GM23338 (cell line): ENCODE results near the gene TPR. TPM values are rescaled to one million over a fixed set of nuclear protein-coding genes. Genes with fewer than 3 reads are reported as not detected.

Experiments
- ATAC-seq: fragments of 200-7000 bp; cut with Tn5 transposase; 3 replicates; pipeline ENCODE4 v1.9.1; 2020
- DNase-seq: peaks from one replicate; pipeline ENCODE4 v3.0.0-alpha.2; 2015; ENCODE audit warnings: low spot score
- H2AFZ ChIP-seq: fragments of 200-600 bp; sonication (generic); 2 replicates; pipeline ENCODE4 v1.8.0; 2016; ENCODE audit warnings: antibody characterized with exemption, mild to moderate bottlenecking, moderate library complexity
- H3F3A ChIP-seq: fragments of 200-600 bp; sonication (generic); replicated peaks from 2 replicates; pipeline ENCODE4 v1.8.0; 2017; ENCODE audit warnings: antibody characterized with exemption, mixed run types, low read depth
- H3K27ac ChIP-seq: fragments of 200-600 bp; sonication (generic); 2 replicates; pipeline ENCODE4 v1.6.1; 2016; ENCODE audit warnings: low read depth
- H3K27me3 ChIP-seq: fragments of 200-600 bp; sonication (generic); 2 replicates; pipeline ENCODE4 v1.8.0; 2016; ENCODE audit warnings: mild to moderate bottlenecking, mixed run types, moderate library complexity; ENCODE audit not compliant: insufficient read depth
- H3K36me3 ChIP-seq: fragments of 200-600 bp; sonication (generic); 2 replicates; pipeline ENCODE4 v1.8.0; 2016; ENCODE audit warnings: mild to moderate bottlenecking; ENCODE audit not compliant: insufficient read depth
- H3K4me1 ChIP-seq: fragments of 200-600 bp; sonication (generic); 2 replicates; pipeline ENCODE4 v1.8.0; 2016; ENCODE audit warnings: mild to moderate bottlenecking, moderate library complexity; ENCODE audit not compliant: insufficient read depth
- H3K4me2 ChIP-seq: fragments of 200-600 bp; sonication (generic); 2 replicates; pipeline ENCODE4 v1.7.1; 2017; ENCODE audit warnings: mixed run types
- H3K4me3 ChIP-seq: fragments of 200-600 bp; sonication (generic); 2 replicates; pipeline ENCODE4 v1.6.1; 2016; ENCODE audit warnings: mixed run types
- H3K79me2 ChIP-seq: fragments of 200-600 bp; sonication (generic); replicated peaks from 2 replicates; pipeline ENCODE4 v1.8.0; 2017; ENCODE audit warnings: mild to moderate bottlenecking; ENCODE audit not compliant: insufficient read depth
- H3K9me2 ChIP-seq: fragments of 200-600 bp; sonication (generic); 2 replicates; pipeline ENCODE4 v1.8.0; 2017; ENCODE audit not compliant: insufficient read depth
- H4K20me1 ChIP-seq: fragments of 200-600 bp; sonication (generic); replicated peaks from 2 replicates; pipeline ENCODE4 v1.8.0; 2017; ENCODE audit warnings: mild to moderate bottlenecking; ENCODE audit not compliant: insufficient read depth
- H3K27ac Mint-ChIP-seq: 2 replicates; pipeline ENCODE4 v1.8.0; 2020; ENCODE audit warnings: inconsistent platforms, mild to moderate bottlenecking, moderate library complexity, mixed read lengths
- H3K27me3 Mint-ChIP-seq: 3 replicates; pipeline ENCODE4 v1.8.0; 2022; ENCODE audit warnings: low read depth, mild to moderate bottlenecking, moderate library complexity, mixed read lengths, inconsistent platforms; ENCODE audit not compliant: insufficient read depth, poor library complexity
- H3K36me3 Mint-ChIP-seq: 3 replicates; pipeline ENCODE4 v1.8.0; 2021; ENCODE audit warnings: low read depth, mild to moderate bottlenecking, inconsistent platforms, moderate library complexity, mixed read lengths
- H3K4me1 Mint-ChIP-seq: 3 replicates; pipeline ENCODE4 v1.8.0; 2020; ENCODE audit warnings: mild to moderate bottlenecking, inconsistent platforms, mixed read lengths
- H3K4me3 Mint-ChIP-seq: 3 replicates; pipeline ENCODE4 v1.8.0; 2021; ENCODE audit warnings: moderate library complexity, mild to moderate bottlenecking, inconsistent platforms, mixed read lengths
- H3K9me3 Mint-ChIP-seq: 3 replicates; pipeline ENCODE4 v1.8.0; 2020; ENCODE audit warnings: moderate library complexity, mild to moderate bottlenecking, inconsistent platforms, mixed read lengths
- CREB1 ChIP-seq: fragments of 250-450 bp; sonication (Bioruptor Pico); IDR thresholded peaks from 2 replicates; pipeline ENCODE4 v1.5.0; 2020; ENCODE audit warnings: low read depth, mild to moderate bottlenecking, moderate library complexity
- CTCF ChIP-seq, 2 experiments: fragments of 200-600 bp in 1 of 2; sonication (generic) in 1 of 2; conservative IDR thresholded peaks; 2 replicates each; pipeline versions ENCODE4 v1.5.1 to v1.6.1; 2016 to 2017; ENCODE audit warnings: antibody characterized with exemption in 2 of 2, low read depth in 2 of 2, mild to moderate bottlenecking in 2 of 2, moderate library complexity in 1 of 2
- ETS1 ChIP-seq: IDR thresholded peaks from 2 replicates; pipeline ENCODE4 v1.6.1; 2016; ENCODE audit warnings: antibody characterized with exemption
- EZH2 ChIP-seq: fragments of 200-600 bp; sonication (generic); IDR thresholded peaks from one replicate; pipeline ENCODE4 v1.8.0; 2017; ENCODE audit warnings: antibody characterized with exemption, mild to moderate bottlenecking, low read depth; ENCODE audit not compliant: unreplicated experiment
- JUNB ChIP-seq: IDR thresholded peaks from one replicate; pipeline ENCODE4 v1.6.1; 2016; ENCODE audit warnings: antibody characterized with exemption; ENCODE audit not compliant: unreplicated experiment
- NANOG ChIP-seq: IDR thresholded peaks from 2 replicates; pipeline ENCODE4 v1.6.1; 2016; ENCODE audit warnings: antibody characterized with exemption, borderline replicate concordance
- POLR2AphosphoS5 ChIP-seq: IDR thresholded peaks from 2 replicates; pipeline ENCODE4 v1.6.1; 2016; ENCODE audit warnings: antibody characterized with exemption, low read depth
- REST ChIP-seq: IDR thresholded peaks from one replicate; pipeline ENCODE4 v1.6.1; 2018; ENCODE audit warnings: antibody characterized with exemption; ENCODE audit not compliant: unreplicated experiment
- STAT1 ChIP-seq: IDR thresholded peaks from one replicate; pipeline ENCODE4 v1.6.1; 2016; ENCODE audit warnings: antibody characterized with exemption; ENCODE audit not compliant: unreplicated experiment
- ZNF331 ChIP-seq: fragments of 250-450 bp; sonication (Bioruptor Pico); IDR thresholded peaks from 2 replicates; pipeline ENCODE4 v1.5.0; 2020; ENCODE audit warnings: low read depth, mild to moderate bottlenecking, moderate library complexity
- polyA plus RNA-seq: library from polyadenylated mRNA; unstranded; fragments of >200 nt; fragmentation: Nextera tagmentation; extraction: Ambion mirVana; gene quantifications from 2 replicates; pipeline ENCODE4 v1.2.1, GENCODE V29; 2016
- total RNA-seq: library from RNA; depleted of rRNA; stranded (reverse); fragments of >200 nt; shearing (Covaris generic); gene quantifications from 2 replicates; pipeline ENCODE4 v1.2.3, GENCODE V29; 2014
- TF ChIP-seq, protein P1 (sequence below): fragments of 250-450 bp; sonication (Bioruptor Pico); IDR thresholded peaks from 2 replicates; pipeline ENCODE4 v1.5.0; 2020; ENCODE audit warnings: mild to moderate bottlenecking, moderate library complexity

Gene TPR
- total and polyA plus RNA-seq, 2 experiments from 2014 or later, result 108 to 220 TPM

- no peak for TF ChIP-seq JUNB
- no peak for TF ChIP-seq POLR2AphosphoS5
- TF ChIP-seq EZH2, result no peak
- TF ChIP-seq CREB1, result no peak
- no peak for TF ChIP-seq ETS1
- no peak for TF ChIP-seq ZNF331 (CRISPR knock-in tag)
- no peak for TF ChIP-seq STAT1
These were observed 44.3 kb downstream of the TPR start (continued) for GRCh38 chr1:186330758-186331157.

- no peaks in the 10 kb centered on the region for H3K9me2 ChIP-seq
- H3K36me3 ChIP-seq, result peaks cover 65% of the 10 kb centered on the region
- H3K4me2 ChIP-seq, result no peak overlapping the region
- no peak for ATAC-seq
- Mint-ChIP-seq H3K36me3 (peaks cover 72% of the 10 kb centered on the region), H3K4me1 (no peaks in the 10 kb centered on the region), H3K27ac (no peak overlapping the region), H3K27me3 (no peaks in the 10 kb centered on the region), H3K4me3 (no peak overlapping the region), H3K9me3 (no peaks in the 10 kb centered on the region)
- H3F3A ChIP-seq, result no peaks in the 10 kb centered on the region
- H4K20me1 ChIP-seq, result peaks cover under 1% of the 10 kb centered on the region
- no peaks in the 10 kb centered on the region for H3K79me2 ChIP-seq
- H3K27me3 ChIP-seq, result no peaks in the 10 kb centered on the region
- H3K27ac ChIP-seq, result no peak overlapping the region
- H2AFZ ChIP-seq, result no peak overlapping the region
- DNase-seq, result no peak
- no peaks in the 10 kb centered on the region for H3K4me1 ChIP-seq
- no peak overlapping the region for H3K4me3 ChIP-seq
- TF ChIP-seq, protein P1, sequence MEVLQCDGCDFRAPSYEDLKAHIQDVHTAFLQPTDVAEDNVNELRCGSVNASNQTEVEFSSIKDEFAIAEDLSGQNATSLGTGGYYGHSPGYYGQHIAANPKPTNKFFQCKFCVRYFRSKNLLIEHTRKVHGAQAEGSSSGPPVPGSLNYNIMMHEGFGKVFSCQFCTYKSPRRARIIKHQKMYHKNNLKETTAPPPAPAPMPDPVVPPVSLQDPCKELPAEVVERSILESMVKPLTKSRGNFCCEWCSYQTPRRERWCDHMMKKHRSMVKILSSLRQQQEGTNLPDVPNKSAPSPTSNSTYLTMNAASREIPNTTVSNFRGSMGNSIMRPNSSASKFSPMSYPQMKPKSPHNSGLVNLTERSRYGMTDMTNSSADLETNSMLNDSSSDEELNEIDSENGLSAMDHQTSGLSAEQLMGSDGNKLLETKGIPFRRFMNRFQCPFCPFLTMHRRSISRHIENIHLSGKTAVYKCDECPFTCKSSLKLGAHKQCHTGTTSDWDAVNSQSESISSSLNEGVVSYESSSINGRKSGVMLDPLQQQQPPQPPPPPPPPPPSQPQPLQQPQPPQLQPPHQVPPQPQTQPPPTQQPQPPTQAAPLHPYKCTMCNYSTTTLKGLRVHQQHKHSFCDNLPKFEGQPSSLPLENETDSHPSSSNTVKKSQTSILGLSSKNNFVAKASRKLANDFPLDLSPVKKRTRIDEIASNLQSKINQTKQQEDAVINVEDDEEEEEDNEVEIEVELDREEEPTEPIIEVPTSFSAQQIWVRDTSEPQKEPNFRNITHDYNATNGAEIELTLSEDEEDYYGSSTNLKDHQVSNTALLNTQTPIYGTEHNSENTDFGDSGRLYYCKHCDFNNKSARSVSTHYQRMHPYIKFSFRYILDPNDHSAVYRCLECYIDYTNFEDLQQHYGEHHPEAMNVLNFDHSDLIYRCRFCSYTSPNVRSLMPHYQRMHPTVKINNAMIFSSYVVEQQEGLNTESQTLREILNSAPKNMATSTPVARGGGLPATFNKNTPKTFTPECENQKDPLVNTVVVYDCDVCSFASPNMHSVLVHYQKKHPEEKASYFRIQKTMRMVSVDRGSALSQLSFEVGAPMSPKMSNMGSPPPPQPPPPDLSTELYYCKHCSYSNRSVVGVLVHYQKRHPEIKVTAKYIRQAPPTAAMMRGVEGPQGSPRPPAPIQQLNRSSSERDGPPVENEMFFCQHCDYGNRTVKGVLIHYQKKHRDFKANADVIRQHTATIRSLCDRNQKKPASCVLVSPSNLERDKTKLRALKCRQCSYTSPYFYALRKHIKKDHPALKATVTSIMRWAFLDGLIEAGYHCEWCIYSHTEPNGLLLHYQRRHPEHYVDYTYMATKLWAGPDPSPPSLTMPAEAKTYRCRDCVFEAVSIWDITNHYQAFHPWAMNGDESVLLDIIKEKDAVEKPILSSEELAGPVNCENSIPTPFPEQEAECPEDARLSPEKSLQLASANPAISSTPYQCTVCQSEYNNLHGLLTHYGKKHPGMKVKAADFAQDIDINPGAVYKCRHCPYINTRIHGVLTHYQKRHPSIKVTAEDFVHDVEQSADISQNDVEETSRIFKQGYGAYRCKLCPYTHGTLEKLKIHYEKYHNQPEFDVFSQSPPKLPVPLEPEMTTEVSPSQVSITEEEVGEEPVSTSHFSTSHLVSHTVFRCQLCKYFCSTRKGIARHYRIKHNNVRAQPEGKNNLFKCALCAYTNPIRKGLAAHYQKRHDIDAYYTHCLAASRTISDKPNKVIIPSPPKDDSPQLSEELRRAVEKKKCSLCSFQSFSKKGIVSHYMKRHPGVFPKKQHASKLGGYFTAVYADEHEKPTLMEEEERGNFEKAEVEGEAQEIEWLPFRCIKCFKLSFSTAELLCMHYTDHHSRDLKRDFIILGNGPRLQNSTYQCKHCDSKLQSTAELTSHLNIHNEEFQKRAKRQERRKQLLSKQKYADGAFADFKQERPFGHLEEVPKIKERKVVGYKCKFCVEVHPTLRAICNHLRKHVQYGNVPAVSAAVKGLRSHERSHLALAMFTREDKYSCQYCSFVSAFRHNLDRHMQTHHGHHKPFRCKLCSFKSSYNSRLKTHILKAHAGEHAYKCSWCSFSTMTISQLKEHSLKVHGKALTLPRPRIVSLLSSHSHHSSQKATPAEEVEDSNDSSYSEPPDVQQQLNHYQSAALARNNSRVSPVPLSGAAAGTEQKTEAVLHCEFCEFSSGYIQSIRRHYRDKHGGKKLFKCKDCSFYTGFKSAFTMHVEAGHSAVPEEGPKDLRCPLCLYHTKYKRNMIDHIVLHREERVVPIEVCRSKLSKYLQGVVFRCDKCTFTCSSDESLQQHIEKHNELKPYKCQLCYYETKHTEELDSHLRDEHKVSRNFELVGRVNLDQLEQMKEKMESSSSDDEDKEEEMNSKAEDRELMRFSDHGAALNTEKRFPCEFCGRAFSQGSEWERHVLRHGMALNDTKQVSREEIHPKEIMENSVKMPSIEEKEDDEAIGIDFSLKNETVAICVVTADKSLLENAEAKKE (CRISPR knock-in tag), result no peak
- TF ChIP-seq STAT1, result no peak
- TF ChIP-seq JUNB, result no peak
- no peak for TF ChIP-seq EZH2
- no peak for TF ChIP-seq ETS1
- TF ChIP-seq NANOG, result no peak
- no peak for TF ChIP-seq CTCF (conservative IDR thresholded peaks at IDR 0.05; ENCODE audit: low read depth in 2 of 2)
- no peak for TF ChIP-seq REST
- TF ChIP-seq POLR2AphosphoS5, result no peak
- TF ChIP-seq ZNF331 (CRISPR knock-in tag), result no peak
- no peak for TF ChIP-seq CREB1
These were observed 47.7 kb downstream of the TPR start for GRCh38 chr1:186327331-186327730.
